GM12875 (cell line): ENCODE data around the gene SCYL1.

Experiments
- H3K4me3 ChIP-seq: one replicate; pipeline ENCODE4 v1.5.1; 2011; ENCODE audit warnings: low read depth, low read length, control low read depth
- TF ChIP-seq, protein P1 (sequence below): IDR thresholded peaks from 2 replicates; pipeline ENCODE4 v1.5.1; 2011; ENCODE audit warnings: low read depth, mild to moderate bottlenecking, control low read depth, inconsistent platforms, low read length, moderate library complexity, borderline replicate concordance; ENCODE audit not compliant: insufficient read depth

Gene SCYL1

DNA sequence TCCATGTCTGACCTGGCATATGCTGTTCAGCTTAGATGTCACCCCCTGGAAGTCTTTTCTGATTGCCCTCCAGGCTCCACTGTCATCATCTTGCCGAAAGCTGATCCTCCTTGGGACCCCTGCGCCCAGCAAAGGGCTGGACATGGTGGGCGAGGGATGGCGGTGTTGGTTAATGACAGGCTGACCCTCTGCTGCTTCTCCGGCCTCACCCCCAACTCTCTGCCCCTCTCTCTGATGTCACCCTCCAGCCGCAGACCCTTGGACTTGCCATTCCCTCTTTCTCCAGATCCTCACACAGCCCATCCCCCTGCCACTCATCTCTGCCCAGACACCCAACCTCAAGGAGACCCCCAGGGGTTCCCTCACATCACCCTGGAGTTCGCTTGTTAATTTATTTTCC lies 53.3 kb downstream of the SCYL1 start:
- H3K4me3 ChIP-seq, result peak overlapping the region; percentile 81
- TF ChIP-seq, protein P1, sequence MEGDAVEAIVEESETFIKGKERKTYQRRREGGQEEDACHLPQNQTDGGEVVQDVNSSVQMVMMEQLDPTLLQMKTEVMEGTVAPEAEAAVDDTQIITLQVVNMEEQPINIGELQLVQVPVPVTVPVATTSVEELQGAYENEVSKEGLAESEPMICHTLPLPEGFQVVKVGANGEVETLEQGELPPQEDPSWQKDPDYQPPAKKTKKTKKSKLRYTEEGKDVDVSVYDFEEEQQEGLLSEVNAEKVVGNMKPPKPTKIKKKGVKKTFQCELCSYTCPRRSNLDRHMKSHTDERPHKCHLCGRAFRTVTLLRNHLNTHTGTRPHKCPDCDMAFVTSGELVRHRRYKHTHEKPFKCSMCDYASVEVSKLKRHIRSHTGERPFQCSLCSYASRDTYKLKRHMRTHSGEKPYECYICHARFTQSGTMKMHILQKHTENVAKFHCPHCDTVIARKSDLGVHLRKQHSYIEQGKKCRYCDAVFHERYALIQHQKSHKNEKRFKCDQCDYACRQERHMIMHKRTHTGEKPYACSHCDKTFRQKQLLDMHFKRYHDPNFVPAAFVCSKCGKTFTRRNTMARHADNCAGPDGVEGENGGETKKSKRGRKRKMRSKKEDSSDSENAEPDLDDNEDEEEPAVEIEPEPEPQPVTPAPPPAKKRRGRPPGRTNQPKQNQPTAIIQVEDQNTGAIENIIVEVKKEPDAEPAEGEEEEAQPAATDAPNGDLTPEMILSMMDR, result no peak

DNA sequence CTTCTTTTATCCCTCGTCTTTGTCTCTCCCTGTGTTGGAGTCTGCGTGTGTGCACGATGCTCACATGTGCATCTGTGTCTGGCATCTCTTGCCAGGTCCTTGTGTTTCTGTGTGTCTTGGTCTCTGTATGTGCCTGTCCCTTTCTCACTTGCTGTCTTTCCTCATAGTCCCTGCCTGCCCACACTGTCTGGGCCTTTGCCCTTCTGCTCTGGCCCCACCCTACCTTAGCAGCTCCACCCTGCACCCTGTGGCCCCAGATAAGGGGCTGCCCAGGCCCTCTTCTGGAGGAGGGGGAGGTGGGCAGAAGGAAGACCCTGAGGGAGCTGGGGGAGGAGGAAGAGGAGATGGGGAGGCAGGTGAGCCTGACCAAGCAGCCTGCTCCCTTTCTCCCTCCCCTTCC lies 53.8 kb downstream of the SCYL1 start:
- H3K4me3 ChIP-seq, result no peak overlapping the region
- TF ChIP-seq, protein P1, result no peak

DNA sequence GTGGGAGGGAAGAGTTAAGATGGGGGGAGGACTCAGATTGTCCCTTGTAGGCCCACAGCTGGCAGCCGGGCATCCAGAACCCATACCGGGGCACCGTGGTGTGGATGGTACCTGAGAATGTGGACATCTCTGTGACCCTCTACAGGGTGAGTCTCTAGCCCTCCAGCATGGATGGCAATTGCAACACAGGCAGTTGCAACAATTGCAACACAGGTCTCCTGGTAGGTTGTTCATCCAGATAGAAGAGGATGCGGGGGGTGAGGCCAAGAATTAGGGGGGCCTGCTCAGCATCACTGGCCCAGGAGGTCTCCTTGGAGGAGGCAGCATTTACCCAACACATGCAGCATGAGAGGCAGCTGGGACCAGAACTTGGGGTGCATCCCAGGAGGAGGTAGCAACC lies 54.4 kb downstream of the SCYL1 start:
- H3K4me3 ChIP-seq, result no peak overlapping the region
- TF ChIP-seq, protein P1, result no peak

DNA sequence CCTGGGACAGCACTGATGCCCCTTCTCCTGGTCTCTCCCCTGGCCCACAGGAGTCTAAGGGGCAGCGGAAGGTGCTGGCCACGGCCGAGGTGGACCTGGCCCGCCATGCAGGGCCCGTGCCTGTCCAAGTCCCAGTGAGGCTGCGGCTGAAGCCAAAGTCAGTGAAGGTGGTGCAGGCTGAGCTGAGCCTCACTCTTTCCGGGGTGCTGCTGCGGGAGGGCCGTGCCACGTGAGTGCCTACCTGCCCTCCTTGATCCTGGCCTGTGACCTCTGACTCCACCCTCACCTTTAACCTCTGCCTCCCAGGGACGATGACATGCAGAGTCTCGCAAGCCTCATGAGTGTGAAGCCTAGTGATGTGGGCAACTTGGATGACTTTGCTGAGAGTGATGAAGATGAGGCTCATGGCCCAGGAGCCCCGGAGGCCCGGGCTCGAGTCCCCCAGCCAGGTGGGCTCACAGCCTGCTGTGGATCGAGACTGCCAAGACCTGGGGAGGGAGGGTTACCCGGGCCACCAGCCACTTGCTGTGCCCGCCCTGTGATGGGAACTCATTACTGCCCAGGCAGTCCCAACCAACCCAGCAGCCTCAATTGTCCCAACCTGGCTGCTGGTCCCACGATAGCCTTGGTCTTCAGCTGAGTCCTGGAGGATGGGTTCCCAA lies 55.3 kb downstream of the SCYL1 start:
- no peak overlapping the region for H3K4me3 ChIP-seq
- TF ChIP-seq, protein P1, result no peak

DNA sequence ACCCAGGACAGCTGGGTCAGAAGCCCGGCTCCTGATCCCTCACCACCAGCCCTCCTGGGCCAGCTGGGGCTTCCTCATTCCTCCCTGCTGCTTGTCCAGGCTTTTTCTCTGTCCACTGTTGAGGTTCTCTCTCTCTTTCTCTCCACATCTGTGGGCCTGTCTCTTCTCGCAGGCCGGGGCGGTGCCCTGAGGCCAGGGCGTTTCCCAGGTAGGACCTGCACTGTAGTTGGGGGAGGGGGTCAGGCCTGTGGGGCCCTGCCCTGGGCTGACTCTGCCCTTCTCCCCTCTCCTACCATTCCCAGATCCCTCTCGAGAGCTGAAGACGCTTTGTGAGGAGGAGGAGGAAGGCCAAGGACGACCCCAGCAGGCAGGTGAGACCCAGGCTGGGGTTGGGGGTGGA lies 55.9 kb downstream of the SCYL1 start:
- TF ChIP-seq, protein P1, result no peak
- H3K4me3 ChIP-seq, result no peak overlapping the region

DNA sequence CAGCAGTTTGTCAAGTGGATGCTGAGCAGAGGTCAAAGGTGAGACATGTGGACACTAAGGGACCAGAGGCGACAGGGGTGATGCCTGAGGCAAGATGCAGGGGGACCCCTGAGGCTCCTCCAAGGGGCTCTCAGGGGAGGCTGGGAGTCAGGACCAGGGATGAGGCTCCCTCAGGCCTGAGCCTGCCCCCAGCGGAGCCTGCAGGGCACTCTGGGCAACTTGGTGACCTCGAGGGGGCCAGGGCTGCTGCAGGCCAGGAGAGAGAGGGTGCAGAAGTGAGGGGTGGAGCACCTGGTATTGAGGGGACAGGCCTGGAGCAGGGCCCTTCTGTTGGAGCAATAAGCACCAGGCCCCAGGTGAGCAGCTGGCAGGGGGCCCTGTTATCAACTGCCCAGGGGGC lies 57.0 kb downstream of the SCYL1 start:
- TF ChIP-seq, protein P1, result no peak
- no peak overlapping the region for H3K4me3 ChIP-seq

DNA sequence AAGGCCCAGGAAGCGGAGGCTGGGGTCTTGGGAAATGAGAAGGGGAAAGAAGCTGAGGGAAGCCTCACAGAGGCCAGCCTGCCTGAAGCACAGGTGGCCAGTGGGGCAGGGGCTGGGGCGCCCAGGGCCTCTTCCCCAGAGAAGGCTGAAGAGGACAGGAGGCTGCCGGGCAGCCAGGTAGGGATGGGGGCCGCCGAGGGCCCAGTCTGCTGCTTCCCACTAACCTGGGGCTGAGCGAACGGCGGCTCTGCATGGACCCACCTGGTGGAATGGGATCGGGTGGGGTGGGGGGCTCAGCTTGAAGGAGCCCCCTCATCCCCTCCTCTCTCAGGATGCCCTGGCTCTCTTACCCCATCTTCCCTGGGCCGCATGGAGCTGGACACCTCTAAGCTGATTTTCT lies 58.7 kb downstream of the SCYL1 start:
- TF ChIP-seq, protein P1, result no peak
- no peak overlapping the region for H3K4me3 ChIP-seq
